HCT116 (cell line): ENCODE data around the gene TTC32. TPM values are rescaled to one million over a fixed set of nuclear protein-coding genes. Genes with fewer than 3 reads are reported as not detected.

Experiments
- ATAC-seq: fragments of 200-7000 bp; cut with Tn5 transposase; 2 replicates; pipeline ENCODE4 v1.9.1; 2020; ENCODE audit warnings: mild to moderate bottlenecking, moderate library complexity
- BruUV-seq: library from RNA; stranded (reverse); fragments of 400-500 nt; replicated peaks from 2 replicates; lab custom pipeline; 2021; lab: Mats Ljungman, UMichigan
- CTCF ChIA-PET: fragments of 300-600 bp; sonication (Branson Sonifier 250); formaldehyde crosslinking; loops from one replicate; lab custom pipeline; 2021; ENCODE audit warnings: antibody characterized with exemption; lab: Charles Lee
- POLR2A ChIA-PET: fragments of 300-600, 350-600 bp; sonication (Branson Sonifier 250); formaldehyde crosslinking; loops from one replicate; lab custom pipeline; 2021; ENCODE audit warnings: antibody characterized with exemption; lab: Charles Lee
- RAD21 ChIA-PET, 2 experiments: fragments of 300-600 bp; sonication (Branson Sonifier 250); formaldehyde crosslinking; loops; one replicate each; lab custom pipeline; 2023; ENCODE audit warnings: low total read pairs in 2 of 2; ENCODE audit not compliant: uncharacterized antibody in 2 of 2, unreplicated experiment in 2 of 2, low non-redundant PET in 1 of 2; lab: Charles Lee
- DNase-seq: peaks from one replicate; pipeline ENCODE4 v3.0.0-alpha.2; 2010; ENCODE audit warnings: low read depth, low spot score
- H2AFZ ChIP-seq: fragments of 200-600 bp; shearing (Covaris generic), sonication (generic); 2 replicates; pipeline ENCODE4 v1.6.1; 2017; ENCODE audit warnings: low read depth, mixed run types, mixed read lengths, antibody characterized with exemption, low read length; ENCODE audit not compliant: poor library complexity, severe bottlenecking
- H3K27ac ChIP-seq: 2 replicates; pipeline ENCODE4 v1.5.1; 2012; ENCODE audit warnings: low read depth, low read length
- H3K27me3 ChIP-seq: fragments of 200-600 bp; sonication (generic); 2 replicates; pipeline ENCODE4 v1.6.1; 2016; ENCODE audit warnings: mixed run types, low read length, mixed read lengths; ENCODE audit not compliant: insufficient read depth
- H3K36me3 ChIP-seq, 2 experiments: fragments of 200-500 bp in 1 of 2; fragments of 200-600 bp in 1 of 2; sonication (Bioruptor generic) in 1 of 2; sonication (generic) in 1 of 2; 2 replicates each; pipeline versions ENCODE4 v1.5.1 to v1.6.1; 2014 to 2016; ENCODE audit warnings: low read length in 2 of 2, inconsistent platforms in 1 of 2, mixed read lengths in 1 of 2, mixed run types in 1 of 2; ENCODE audit not compliant: insufficient read depth in 2 of 2, control insufficient read depth in 1 of 2
- H3K4me1 ChIP-seq, 2 experiments: fragments of 200-600 bp in 1 of 2; sonication (generic) in 1 of 2; 2 replicates each; pipeline versions ENCODE4 v1.5.1 to v1.6.1; 2012 to 2017; ENCODE audit warnings: low read length in 2 of 2, inconsistent platforms in 1 of 2, mild to moderate bottlenecking in 1 of 2, mixed read lengths in 1 of 2, mixed run types in 1 of 2, moderate library complexity in 1 of 2; ENCODE audit not compliant: insufficient read depth in 2 of 2, control insufficient read depth in 1 of 2
- H3K4me2 ChIP-seq: fragments of 200-600 bp; sonication (generic); 2 replicates; pipeline ENCODE4 v1.6.1; 2017; ENCODE audit warnings: mixed run types, low read length, mixed read lengths
- H3K4me3 ChIP-seq, 2 experiments: fragments of 200-600 bp in 1 of 2; sonication (generic) in 1 of 2; replicated peaks in 1 of 2; 2 replicates each; pipeline ENCODE4 v1.5.1; 2011 to 2016; ENCODE audit warnings: low read length in 2 of 2, control low read depth in 1 of 2, low read depth in 1 of 2, mild to moderate bottlenecking in 1 of 2, mixed read lengths in 1 of 2, mixed run types in 1 of 2
- H3K79me2 ChIP-seq: fragments of 200-600 bp; sonication (generic); 2 replicates; pipeline ENCODE4 v1.6.1; 2017; ENCODE audit warnings: mild to moderate bottlenecking, mixed run types, low read length, moderate library complexity, mixed read lengths; ENCODE audit not compliant: insufficient read depth
- H3K9ac ChIP-seq: fragments of 200-600 bp; sonication (generic); 2 replicates; pipeline ENCODE4 v1.6.1; 2016; ENCODE audit warnings: low read length, mixed read lengths
- H3K9me2 ChIP-seq: fragments of 200-600 bp; sonication (generic), shearing (Covaris generic); 2 replicates; pipeline ENCODE4 v1.6.1; 2017; ENCODE audit warnings: mixed run types, mild to moderate bottlenecking, moderate library complexity; ENCODE audit not compliant: insufficient read depth
- H3K9me3 ChIP-seq, 2 experiments: fragments of 200-500 bp in 1 of 2; fragments of 200-600 bp in 1 of 2; sonication (Bioruptor generic) in 1 of 2; sonication (generic) in 1 of 2; 2 replicates each; pipeline ENCODE4 v1.6.1; 2014 to 2017; ENCODE audit warnings: low read length in 2 of 2, mixed read lengths in 2 of 2, inconsistent platforms in 1 of 2, low read depth in 1 of 2, mild to moderate bottlenecking in 1 of 2, mixed run types in 1 of 2, moderate library complexity in 1 of 2; ENCODE audit not compliant: control insufficient read depth in 1 of 2, insufficient read depth in 1 of 2
- H4K20me1 ChIP-seq: fragments of 200-600 bp; sonication (generic), shearing (Covaris generic); 2 replicates; pipeline ENCODE4 v1.6.1; 2017; ENCODE audit warnings: mixed run types, mild to moderate bottlenecking, moderate library complexity; ENCODE audit not compliant: insufficient read depth
- CBX3 ChIP-seq: IDR thresholded peaks from 2 replicates; pipeline ENCODE4 v1.6.1; 2012; ENCODE audit warnings: low read depth
- CEBPB ChIP-seq: IDR thresholded peaks from 2 replicates; pipeline ENCODE4 v1.6.1; 2012; ENCODE audit warnings: low read depth
- EGR1 ChIP-seq: IDR thresholded peaks from 2 replicates; pipeline ENCODE4 v1.6.1; 2012; ENCODE audit warnings: low read depth
- ELF1 ChIP-seq: IDR thresholded peaks from 2 replicates; pipeline ENCODE4 v1.6.1; 2012; ENCODE audit warnings: low read depth, borderline replicate concordance
- EZH2 ChIP-seq: fragments of 200-600 bp; sonication (generic); IDR thresholded peaks from 2 replicates; pipeline ENCODE4 v1.6.1; 2017; ENCODE audit warnings: antibody characterized with exemption, mixed run types
- FOSL1 ChIP-seq: IDR thresholded peaks from 2 replicates; pipeline ENCODE4 v1.6.1; 2012; ENCODE audit warnings: low read depth
- RAD21 ChIP-seq: IDR thresholded peaks from 2 replicates; pipeline ENCODE4 v1.6.1; 2012; ENCODE audit warnings: low read depth, mild to moderate bottlenecking
- SIN3A ChIP-seq: IDR thresholded peaks from 2 replicates; pipeline ENCODE4 v1.6.1; 2012; ENCODE audit warnings: low read depth
- YY1 ChIP-seq: IDR thresholded peaks from 2 replicates; pipeline ENCODE4 v1.6.1; 2011; ENCODE audit warnings: low read length, low read depth, moderate library complexity, mild to moderate bottlenecking; ENCODE audit not compliant: insufficient replicate concordance; ENCODE audit errors: extremely low read depth
- ZFX ChIP-seq: fragments of 450-650 bp; IDR thresholded peaks from 2 replicates; pipeline ENCODE4 v1.6.1; 2017
- intact Hi-C: fragments of 100-400 bp; cut with micrococcal nuclease; formaldehyde crosslinking; loops from 2 replicates; pipeline ENCODE4 v1.10.0; 2022
- total RNA-seq: library from RNA; stranded (reverse); gene quantifications from one replicate; pipeline ENCODE4 v1.2.1, GENCODE V29; 2021; ENCODE audit not compliant: unreplicated experiment
- TF ChIP-seq, protein P1 (sequence below): IDR thresholded peaks from 2 replicates; pipeline ENCODE4 v1.6.1; 2011; ENCODE audit warnings: mild to moderate bottlenecking, low read length, moderate library complexity; ENCODE audit not compliant: insufficient replicate concordance; ENCODE audit errors: extremely low read depth
- TF ChIP-seq, protein P2 (sequence below): IDR thresholded peaks from 2 replicates; pipeline ENCODE4 v1.6.1; 2012
- TF ChIP-seq, protein P3 (sequence below): IDR thresholded peaks from 2 replicates; pipeline ENCODE4 v1.6.1; 2012
- TF ChIP-seq, protein P4 (sequence below), 3 experiments: fragments of 200-600 bp in 1 of 3; sonication (generic) in 1 of 3; IDR thresholded peaks in 2 of 3; conservative IDR thresholded peaks in 1 of 3; 2 replicates each; pipeline ENCODE4 v1.5.1; 2012 to 2017; ENCODE audit warnings: low read depth in 2 of 3, low read length in 2 of 3, antibody characterized with exemption in 1 of 3, borderline replicate concordance in 1 of 3, control low read depth in 1 of 3, mild to moderate bottlenecking in 1 of 3, mixed read lengths in 1 of 3, mixed run types in 1 of 3, moderate library complexity in 1 of 3; ENCODE audit not compliant: insufficient read depth in 1 of 3

Gene TTC32
- total RNA-seq, 1 experiment from 2014 or later: 6.3 TPM

DNA sequence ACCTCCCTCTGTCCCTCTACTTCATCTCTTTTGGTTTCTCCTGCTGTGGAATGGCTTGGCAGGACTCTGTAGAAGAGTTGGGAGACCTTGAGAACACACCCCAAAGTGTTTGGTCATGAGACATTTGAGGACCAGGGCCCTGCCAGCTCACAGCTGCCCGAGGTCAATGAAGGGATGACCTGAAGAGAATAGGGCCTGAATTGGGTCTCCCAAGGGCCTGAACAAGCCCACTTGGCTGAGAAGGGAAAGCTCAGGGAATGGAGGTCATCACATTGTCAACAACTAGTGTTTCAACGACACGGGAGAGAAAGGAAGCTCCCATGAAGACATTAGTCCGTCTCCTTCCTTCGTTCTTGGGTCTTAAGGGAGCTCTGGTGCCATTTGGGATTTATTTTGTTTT lies 52.8 kb downstream of the TTC32 start:
- H3K36me3 ChIP-seq: no peaks in the 10 kb centered on the region
- POLR2A ChIA-PET: no interaction called here
- H4K20me1 ChIP-seq: no peaks in the 10 kb centered on the region
- CTCF ChIA-PET: no interaction called here
- peaks cover 9% of the 10 kb centered on the region; the same call in 1 of the 2 replicates for H3K27me3 ChIP-seq
- ATAC-seq: no peak
- TF ChIP-seq EGR1 (no peak), RAD21 (no peak), CEBPB (no peak), FOSL1 (no peak), SIN3A (no peak), EZH2 (no peak), YY1 (no peak), ZFX (no peak), CBX3 (no peak), ELF1 (no peak)
- TF ChIP-seq, protein P1, sequence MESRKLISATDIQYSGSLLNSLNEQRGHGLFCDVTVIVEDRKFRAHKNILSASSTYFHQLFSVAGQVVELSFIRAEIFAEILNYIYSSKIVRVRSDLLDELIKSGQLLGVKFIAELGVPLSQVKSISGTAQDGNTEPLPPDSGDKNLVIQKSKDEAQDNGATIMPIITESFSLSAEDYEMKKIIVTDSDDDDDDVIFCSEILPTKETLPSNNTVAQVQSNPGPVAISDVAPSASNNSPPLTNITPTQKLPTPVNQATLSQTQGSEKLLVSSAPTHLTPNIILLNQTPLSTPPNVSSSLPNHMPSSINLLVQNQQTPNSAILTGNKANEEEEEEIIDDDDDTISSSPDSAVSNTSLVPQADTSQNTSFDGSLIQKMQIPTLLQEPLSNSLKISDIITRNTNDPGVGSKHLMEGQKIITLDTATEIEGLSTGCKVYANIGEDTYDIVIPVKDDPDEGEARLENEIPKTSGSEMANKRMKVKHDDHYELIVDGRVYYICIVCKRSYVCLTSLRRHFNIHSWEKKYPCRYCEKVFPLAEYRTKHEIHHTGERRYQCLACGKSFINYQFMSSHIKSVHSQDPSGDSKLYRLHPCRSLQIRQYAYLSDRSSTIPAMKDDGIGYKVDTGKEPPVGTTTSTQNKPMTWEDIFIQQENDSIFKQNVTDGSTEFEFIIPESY: no peak
- TF ChIP-seq, protein P2, sequence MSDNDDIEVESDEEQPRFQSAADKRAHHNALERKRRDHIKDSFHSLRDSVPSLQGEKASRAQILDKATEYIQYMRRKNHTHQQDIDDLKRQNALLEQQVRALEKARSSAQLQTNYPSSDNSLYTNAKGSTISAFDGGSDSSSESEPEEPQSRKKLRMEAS: no peak
- TF ChIP-seq, protein P3, sequence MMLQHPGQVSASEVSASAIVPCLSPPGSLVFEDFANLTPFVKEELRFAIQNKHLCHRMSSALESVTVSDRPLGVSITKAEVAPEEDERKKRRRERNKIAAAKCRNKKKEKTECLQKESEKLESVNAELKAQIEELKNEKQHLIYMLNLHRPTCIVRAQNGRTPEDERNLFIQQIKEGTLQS: no peak
- TF ChIP-seq, protein P4, sequence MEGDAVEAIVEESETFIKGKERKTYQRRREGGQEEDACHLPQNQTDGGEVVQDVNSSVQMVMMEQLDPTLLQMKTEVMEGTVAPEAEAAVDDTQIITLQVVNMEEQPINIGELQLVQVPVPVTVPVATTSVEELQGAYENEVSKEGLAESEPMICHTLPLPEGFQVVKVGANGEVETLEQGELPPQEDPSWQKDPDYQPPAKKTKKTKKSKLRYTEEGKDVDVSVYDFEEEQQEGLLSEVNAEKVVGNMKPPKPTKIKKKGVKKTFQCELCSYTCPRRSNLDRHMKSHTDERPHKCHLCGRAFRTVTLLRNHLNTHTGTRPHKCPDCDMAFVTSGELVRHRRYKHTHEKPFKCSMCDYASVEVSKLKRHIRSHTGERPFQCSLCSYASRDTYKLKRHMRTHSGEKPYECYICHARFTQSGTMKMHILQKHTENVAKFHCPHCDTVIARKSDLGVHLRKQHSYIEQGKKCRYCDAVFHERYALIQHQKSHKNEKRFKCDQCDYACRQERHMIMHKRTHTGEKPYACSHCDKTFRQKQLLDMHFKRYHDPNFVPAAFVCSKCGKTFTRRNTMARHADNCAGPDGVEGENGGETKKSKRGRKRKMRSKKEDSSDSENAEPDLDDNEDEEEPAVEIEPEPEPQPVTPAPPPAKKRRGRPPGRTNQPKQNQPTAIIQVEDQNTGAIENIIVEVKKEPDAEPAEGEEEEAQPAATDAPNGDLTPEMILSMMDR (IDR thresholded peaks at IDR 0.05 in 2 of 3, conservative IDR thresholded peaks at IDR 0.05 in 1 of 3; ENCODE audit: borderline replicate concordance in 1 of 3, insufficient read depth in 1 of 3, low read depth in 2 of 3, low read length in 2 of 3): no peak
- RAD21 ChIA-PET: no interaction called here
- H3K4me1 ChIP-seq: no peaks in the 10 kb centered on the region
- no peak for DNase-seq
- H3K9me2 ChIP-seq: no peaks in the 10 kb centered on the region
- intact Hi-C loops: no loop called here
- no peaks in the 10 kb centered on the region for H3K9me3 ChIP-seq
- no TSS peak for BruUV-seq
- H3K4me2 ChIP-seq: no peak overlapping the region
- H2AFZ ChIP-seq: no peak overlapping the region
- no peak overlapping the region for H3K27ac ChIP-seq
- H3K9ac ChIP-seq: no peak overlapping the region
- no peaks in the 10 kb centered on the region for H3K79me2 ChIP-seq
- H3K4me3 ChIP-seq: no peak overlapping the region
